ENCODE data around the gene DYSF.

Gene DYSF

GRCh38 chr2:71456617-71457016, 3.3 kb downstream of the DYSF start:
- DNase-seq (ENCODE audit: low read depth in 2 of 2) = no peak

GRCh38 chr2:71457123-71457915, 4.0 kb downstream of the DYSF start:
- no peak for DNase-seq (ENCODE audit: low read depth in 2 of 2)

DNA sequence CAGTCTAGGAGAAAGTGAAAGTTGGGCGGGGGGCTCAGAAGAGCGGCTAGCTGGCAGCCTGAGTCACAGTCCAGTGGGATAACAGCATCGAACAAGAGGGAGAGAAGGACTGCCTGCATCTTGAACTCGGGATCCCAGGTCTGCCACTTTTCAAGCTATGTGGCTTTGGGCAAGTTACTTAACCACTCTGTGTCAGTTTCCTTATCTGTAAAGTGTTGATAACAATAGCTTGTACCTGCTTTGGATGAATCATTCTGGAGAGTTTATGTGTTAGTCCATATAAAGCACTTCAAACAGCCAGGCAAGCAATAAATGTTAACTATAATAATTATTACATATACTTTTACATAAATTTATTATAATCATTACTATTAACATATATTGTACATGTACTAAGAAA, 4.6 kb downstream of the DYSF start:
- DNase-seq (ENCODE audit: low read depth in 2 of 2) = no peak

DNA sequence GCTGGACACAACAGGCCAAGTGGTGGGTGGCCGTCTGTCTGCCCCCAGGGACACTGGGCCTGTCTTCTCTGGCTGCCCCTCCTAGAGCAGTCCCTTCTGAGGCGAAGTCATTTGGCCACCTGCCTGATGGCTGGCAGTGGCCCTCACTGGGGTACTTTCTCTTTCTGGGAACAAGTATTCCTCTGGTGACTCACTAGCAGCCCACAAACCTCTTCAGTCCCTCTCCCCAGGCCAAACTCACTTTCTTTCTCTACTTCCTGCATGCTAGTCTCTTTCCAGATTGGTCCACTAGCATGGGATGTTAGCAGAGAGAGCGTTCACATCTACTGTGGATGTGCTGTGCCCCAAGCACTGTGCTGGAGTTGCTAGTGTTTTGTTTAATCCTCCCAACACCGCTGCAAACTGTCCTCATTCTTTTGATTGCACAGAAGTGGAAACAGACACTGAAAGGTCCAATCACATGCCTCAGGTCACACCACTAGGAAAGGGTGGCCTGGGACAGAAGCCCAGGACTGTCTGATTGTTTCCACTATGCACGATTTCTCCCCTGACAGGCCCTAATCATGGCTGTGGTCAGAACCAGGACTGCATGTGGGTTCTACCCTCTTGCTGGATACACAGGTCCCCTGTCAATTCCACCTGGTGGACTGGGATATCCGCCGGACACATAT, 5.2 kb downstream of the DYSF start:
- DNase-seq (ENCODE audit: low read depth in 2 of 2) = no peak

DNA sequence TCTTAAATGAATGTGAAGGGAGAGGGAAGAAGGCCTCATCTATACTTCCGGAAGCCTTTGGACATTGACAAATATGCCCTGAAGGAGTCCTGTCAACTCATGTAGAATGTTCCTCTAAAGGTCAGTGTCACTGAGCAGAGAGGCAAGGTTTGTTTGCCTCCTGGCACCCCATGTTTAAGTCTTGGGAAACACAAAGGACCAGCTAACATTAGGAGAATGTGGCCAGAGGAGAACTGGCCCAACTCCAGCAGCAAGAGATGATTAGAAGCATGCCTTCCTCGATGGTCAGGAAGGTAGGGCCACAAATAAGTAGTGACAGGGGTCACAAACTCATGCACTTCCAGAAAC, 5.7 kb downstream of the DYSF start:
- DNase-seq (ENCODE audit: low read depth in 2 of 2) = no peak

GRCh38 chr2:71460056-71460455, 6.7 kb downstream of the DYSF start:
- DNase-seq (ENCODE audit: low read depth in 2 of 2) = no peak

- DNase-seq (ENCODE audit: low read depth in 2 of 2) = no peak
Measured at GRCh38 chr2:71460595-71461303, 7.4 kb downstream of the DYSF start.

DNA sequence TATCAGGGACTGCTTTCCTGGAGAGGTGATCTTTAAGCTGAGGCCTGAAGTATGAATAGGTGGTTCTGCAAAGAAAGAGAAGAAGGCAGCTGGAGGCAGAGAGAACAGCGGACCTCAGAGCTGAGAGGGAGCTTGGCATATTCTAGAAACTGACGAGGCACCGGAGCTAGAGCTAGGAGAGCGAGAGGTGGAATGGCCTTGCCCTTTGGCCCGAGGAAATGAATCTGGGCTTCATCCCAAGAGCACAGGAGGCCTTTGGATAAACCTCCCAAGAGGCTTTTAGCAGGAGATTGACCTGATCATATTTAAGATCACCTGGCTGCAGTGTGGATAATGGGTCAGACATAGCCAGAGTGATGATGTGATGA, 7.9 kb downstream of the DYSF start:
- DNase-seq (ENCODE audit: low read depth in 2 of 2) = no peak

DNA sequence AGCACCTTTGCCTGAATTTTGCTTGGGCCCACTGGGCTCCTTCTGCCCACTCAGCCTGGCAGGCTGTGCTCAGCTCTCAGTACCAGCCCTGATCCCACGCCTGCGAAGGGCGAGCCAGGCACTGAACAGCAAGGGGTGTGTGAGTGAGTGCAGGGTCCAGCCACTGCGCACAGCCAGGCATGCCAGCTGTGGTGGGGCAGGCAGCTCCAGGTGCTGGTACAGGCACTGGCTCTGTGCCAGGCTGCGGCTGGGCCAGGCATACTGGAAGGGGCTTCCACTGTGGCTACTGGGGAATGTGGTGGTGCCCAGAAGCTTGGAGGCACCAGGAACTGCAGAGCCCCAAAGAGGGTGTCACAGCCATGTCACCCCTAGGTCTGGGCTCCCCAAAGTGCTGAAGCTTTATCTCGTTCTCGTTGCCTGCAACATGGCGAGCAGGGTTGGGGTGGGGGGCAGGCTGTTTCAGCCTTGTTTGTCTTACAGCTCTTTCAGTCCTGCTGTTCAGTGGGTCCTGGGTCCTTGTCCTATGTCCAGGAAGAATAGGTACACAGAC, 8.8 kb downstream of the DYSF start:
- no peak for DNase-seq (ENCODE audit: low read depth in 2 of 2)

GRCh38 chr2:71462641-71463341, 9.4 kb downstream of the DYSF start:
- no peak for DNase-seq (ENCODE audit: low read depth in 2 of 2)

- no peak for DNase-seq (ENCODE audit: low read depth in 2 of 2)
Measured at GRCh38 chr2:71463342-71463654, 9.9 kb downstream of the DYSF start.

DNA sequence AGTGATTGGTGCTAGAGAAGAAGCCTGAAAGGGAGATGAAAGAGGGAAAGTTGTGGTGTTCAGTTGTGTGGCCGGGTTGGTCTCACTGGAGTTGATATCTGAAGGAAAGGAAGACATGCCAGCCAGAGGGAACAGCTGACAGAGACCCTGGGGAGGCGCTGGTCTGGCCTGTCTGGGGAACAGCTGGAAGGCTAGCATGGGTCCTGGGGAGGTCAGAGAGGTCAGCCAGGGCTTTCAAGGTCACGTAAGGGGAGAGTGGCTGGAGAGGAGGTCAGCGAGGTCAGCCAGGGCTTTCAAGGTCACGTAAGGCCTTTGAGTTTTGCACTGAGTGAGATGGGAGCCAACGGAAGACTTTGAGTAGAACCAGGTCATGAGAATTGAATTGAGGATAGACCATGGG, 11.0 kb downstream of the DYSF start:
- no peak for DNase-seq (ENCODE audit: low read depth in 2 of 2)

DNA sequence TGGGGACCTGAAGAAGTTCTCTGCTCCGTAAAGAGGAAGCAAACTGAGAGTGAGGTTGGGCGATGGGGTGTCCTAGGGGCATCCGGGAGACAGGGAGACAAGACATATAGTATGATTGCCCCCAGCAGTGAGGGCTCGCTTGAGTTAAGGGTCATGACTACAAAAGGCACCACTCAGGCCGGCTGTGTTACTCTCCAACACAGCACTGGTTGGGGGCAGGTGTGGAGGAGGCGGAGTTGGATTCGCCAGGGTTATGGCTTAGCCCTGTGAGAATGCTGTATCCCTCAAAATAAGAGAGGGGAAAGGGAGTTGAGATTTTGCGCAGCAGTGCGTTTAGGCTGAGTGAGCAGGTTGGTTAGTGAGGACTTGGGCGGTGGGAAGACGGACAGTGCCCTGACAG, 12.0 kb downstream of the DYSF start:
- no peak for DNase-seq (ENCODE audit: low read depth in 2 of 2)

DNA sequence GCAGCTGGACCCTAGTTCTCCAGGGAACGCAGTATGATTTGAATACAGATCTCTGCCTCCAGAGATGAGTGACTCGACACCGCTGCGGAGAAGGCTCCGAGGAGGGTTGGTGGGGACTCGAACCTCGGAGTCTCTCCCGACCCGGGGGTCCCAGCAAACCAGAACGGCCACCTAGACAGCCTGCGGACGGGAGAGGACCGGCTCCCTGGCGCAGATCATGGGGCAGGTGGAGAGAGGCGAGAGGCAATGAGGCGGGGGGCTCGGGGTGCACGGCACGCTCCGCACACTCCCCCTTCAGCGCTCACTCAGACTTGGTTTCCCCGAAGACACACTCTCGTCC, 12.6 kb downstream of the DYSF start:
- DNase-seq (ENCODE audit: low read depth in 2 of 2) = no peak

DNA sequence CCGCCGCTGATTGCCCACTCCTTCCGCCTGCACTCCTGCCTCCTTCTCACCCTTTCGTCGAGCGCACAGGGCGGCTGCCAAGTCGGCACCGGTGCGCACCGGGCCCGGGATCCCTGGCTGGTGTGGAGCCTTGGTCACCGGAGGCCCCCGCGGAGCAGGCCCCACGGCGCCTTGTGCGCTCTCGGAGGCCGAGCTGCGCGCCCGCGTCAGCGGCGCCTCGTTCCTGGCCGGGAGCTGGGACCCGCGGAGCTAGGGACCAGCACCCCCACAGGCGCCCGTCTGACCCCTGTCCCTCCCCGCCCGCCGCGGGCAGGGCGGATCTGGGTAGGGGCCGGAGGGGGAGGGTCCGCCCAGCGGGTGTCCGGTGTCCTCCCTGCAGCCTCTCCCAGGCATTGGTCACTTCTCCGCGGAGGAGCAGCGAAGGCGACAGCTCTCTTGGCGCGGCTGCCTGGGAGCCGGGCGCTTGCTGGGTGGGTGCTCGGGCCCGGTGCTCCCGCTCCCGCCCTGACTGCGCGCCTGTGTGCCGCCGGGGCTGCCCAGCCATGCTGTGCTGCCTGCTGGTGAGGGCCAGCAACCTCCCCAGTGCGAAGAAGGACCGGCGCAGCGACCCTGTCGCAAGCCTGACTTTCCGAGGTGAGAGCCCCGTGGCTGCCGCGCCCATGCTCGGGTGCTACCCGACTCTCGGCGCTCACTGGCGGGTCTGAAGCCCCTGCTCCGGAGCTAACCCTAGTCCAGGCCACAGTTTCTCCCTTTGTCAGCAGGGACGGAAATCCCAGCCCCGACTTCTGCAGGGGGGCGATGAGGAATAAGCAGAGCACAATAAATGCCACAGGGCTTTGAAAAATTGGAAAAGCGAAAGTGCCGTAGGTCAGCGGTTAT, 13.2 kb downstream of the DYSF start:
- DNase-seq (ENCODE audit: low read depth in 2 of 2) = no peak

- no peak for DNase-seq (ENCODE audit: low read depth in 2 of 2)
Measured at GRCh38 chr2:71467180-71467815, 13.9 kb downstream of the DYSF start.

- no peak for DNase-seq (ENCODE audit: low read depth in 2 of 2)
Measured at GRCh38 chr2:71468279-71469015, 15.1 kb downstream of the DYSF start.

DNA sequence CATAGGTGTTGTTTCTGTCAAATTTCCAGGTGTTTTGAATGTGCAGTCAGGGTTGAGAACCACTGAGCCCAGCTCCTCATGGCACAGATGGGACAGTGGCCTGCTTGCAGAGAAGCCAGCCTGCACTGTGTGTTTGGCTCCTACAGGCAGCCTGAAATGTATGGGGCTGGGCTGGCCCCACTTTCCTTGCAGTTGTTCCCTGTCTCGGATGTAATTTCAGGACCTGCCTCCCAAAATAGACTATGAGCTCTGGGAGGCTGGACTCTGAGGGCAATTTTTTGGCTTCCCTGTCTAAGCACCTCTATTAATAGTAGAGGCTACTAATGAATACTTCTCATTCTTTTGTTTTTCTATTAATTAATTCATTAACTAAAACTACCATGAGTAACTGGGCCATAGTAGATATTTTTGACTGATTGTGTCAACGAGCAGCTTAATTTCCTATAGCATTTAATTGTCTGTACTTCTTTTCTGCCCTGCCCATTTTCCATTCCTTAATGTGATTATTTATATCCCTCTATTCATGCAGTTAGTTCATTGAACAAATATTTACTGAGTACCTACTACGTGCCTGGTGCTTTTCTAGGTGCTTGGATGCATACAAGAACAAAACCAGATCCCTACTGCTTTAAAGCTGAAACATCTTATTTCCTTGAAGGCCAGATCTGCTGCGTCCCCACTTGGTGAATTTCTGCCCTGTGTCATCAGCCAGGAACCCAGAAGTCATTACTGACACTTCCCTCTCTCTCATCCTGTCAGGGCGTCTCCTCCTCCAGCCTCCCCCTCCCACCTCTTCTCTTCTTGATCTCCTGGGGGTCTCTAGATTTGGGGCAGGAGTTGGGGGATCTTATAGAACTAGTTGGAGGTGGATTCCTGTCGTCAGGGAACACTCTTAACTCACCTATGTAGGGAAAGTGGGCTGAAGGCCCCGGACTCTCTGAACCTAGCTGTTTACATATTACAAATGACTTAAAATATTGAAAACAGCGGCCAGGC, 16.3 kb downstream of the DYSF start:
- no peak for DNase-seq (ENCODE audit: low read depth in 2 of 2)

- no peak for DNase-seq (ENCODE audit: low read depth in 2 of 2)
Measured at GRCh38 chr2:71471276-71471675, 17.9 kb downstream of the DYSF start.

Measured in stimulated activated CD4-positive, alpha-beta T cell treated with anti-CD3 and anti-CD28 coated beads, Interleukin-4, amount 100 ng/mL, for 48 hours (primary cell).